Stimulated activated CD8-positive, alpha-beta memory T cell treated with anti-CD3 and anti-CD28 coated beads, Interleukin-4, amount 100 ng/mL, for 4 hours (primary cell): ENCODE data around the gene MDGA2.

Experiments used
- DNase-seq, 2 donors: peaks; one replicate each; pipeline ENCODE4 v3.0.0-alpha.2; 2020; ENCODE audit warnings: low read depth in 2 of 2, low spot score in 1 of 2

Gene MDGA2

GRCh38 chr14:47490766-47491165, 184.6 kb downstream of the MDGA2 start:
- no peak for DNase-seq

- no peak for DNase-seq
Measured at GRCh38 chr14:47490353-47490752, 185.1 kb downstream of the MDGA2 start.

GRCh38 chr14:47485421-47485820, 190.0 kb downstream of the MDGA2 start:
- no peak for DNase-seq

- DNase-seq = no peak
Measured at GRCh38 chr14:47483449-47483848, 192.0 kb downstream of the MDGA2 start.

GRCh38 chr14:47471075-47471474, 204.3 kb downstream of the MDGA2 start:
- no peak for DNase-seq

- no peak for DNase-seq
Measured at GRCh38 chr14:47466916-47467315, 208.5 kb downstream of the MDGA2 start.

DNA sequence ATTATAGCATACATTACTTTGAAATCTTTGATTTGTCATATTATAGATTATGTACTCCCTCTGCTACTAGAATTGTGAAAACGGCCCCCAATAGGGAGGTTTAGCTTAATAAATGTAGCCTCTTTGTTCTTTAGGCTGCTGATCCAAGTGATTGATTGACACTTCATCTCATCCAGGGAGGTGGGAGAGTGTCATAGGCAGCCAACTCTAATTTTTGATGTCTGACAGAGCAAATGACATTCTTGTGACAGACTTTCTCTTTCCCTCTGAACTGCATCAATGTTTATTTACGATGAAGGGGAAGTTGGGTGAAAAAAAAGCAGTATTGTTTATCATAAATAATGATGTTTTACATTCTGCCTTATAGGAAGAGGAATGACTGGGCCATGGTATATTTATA, 221.4 kb downstream of the MDGA2 start:
- no peak for DNase-seq

GRCh38 chr14:47447076-47447475, 228.3 kb downstream of the MDGA2 start:
- DNase-seq = no peak

- DNase-seq = no peak
Measured at GRCh38 chr14:47442211-47442610, 233.2 kb downstream of the MDGA2 start.

GRCh38 chr14:47439953-47440352, 235.5 kb downstream of the MDGA2 start:
- DNase-seq = no peak

GRCh38 chr14:47438650-47439140, 236.7 kb downstream of the MDGA2 start:
- no peak for DNase-seq

GRCh38 chr14:47435331-47435965, 240.0 kb downstream of the MDGA2 start:
- no peak for DNase-seq

DNA sequence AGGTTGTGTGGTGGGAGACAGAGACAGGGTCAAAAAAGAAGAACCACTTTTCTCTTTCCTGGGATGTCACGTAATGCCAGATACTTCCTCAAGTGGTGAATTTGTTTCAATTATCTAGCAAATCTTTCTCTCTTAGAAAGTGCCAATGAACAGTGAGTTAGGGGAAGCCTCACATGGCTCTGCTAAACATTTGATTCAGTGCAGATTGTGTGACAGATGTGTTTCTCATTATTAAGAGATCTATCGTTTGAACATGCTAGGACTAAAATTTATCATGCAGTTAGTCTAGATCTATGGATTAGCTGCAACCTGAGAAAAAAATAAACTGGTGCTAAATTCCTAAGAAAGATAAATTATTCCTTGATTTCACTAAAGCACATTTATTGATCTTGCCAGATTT, 247.8 kb downstream of the MDGA2 start:
- DNase-seq = no peak

DNA sequence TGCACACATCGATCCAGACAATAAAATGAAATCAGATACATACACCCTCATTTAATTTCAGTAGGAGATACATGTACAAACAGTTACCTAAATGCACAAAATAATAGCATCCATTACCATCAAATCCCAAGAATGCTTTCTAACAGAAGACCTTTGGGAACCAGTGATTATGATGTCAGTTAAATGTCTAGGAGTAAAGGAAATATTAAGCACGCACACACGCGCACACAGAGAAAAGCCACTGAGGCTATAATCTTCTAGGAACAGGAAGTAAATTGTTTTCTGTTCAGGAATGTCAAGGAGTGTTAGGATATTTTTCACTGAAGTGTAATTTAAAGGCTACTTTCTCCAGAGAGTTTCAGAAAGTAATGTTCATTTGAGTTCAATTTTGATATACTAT, 250.1 kb downstream of the MDGA2 start:
- no peak for DNase-seq

DNA sequence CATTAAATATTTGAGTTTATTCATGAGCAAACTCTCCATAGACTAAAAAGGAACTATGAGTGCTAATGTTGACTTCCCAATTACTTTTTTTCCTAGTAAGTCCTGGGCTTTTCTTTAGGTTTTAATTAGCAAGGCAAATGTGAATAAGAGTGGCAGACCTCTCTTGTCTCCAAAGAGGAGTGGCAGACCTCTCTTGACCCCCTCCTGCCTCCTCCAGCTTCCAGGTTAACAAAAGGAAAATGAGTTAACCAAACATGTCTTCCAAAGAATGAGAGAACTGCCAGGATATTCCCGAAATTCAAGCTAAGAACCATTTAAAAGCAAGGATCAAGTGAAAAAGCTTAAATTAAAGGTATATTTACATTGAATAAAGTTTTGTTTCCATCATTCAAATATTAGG, 253.2 kb downstream of the MDGA2 start:
- DNase-seq = no peak

DNA sequence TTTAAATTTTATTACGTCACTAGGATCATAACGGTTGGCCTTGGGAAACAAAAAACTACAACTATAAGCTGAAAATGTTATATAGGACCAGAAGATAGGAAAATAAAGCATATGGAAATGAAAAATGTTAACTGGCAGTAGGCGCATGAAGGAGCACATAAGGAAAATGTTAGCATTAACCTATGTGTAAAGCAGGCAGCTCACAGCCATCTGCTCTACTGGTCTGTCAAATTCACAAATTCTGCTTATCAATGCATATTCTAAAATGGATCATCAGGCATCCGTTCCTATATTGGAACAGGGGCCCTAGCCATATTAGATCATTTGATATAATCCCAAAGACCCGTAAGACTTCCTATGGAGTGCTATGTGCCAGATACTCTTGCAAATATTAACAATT, 263.9 kb downstream of the MDGA2 start:
- DNase-seq = no peak

DNA sequence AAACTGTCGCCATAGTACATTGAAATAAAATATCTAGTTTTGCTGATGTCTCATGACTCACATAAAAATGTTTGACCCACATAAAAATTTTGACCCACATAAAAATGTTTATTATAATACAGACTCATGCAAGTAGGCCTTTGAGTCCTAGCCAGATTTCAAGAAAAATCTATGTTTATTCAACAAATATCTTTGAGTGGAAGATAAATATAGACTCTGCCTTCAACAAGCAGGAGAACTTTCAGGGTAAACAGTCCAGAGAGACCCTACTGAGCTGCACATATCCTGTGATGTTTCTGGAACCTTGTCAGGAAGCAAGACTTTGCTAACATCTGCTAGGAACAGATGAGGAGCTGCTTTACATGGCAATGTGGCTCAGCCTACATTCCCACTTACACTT, 283.1 kb downstream of the MDGA2 start:
- no peak for DNase-seq

DNA sequence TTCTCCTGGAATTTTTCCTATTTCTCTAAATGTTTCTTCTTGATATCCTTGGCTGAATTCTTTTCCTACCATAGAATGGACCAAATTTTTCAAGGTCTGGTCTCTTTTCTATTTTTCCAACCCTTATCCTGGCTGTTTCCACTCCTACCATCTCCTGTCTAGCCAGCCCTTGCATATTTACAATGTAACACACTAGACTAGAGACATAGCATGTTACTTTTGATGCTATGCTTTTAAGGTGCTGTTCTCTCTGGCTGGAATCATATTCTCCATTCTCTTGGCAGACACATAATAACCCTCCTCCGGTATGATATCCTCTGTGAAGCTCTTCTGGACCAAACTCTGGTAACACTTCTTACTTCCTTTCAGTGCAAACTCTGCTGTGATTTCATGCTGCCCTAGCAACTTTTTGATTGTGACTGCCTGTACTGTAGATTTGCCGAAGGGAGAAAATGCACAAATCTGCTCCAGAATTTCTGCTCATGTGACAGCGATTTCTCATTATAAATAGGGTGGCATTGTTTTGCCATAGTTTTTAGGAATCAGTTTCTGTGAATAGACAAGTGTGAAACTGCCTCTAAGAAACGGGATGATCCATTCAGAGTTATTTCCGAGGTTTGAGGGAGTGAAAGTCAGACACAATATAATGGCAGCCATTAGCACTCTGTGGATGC, 284.4 kb downstream of the MDGA2 start:
- DNase-seq = no peak

- no peak for DNase-seq
Measured at GRCh38 chr14:47389535-47389934, 285.9 kb downstream of the MDGA2 start.

- DNase-seq = no peak
Measured at GRCh38 chr14:47366006-47366405, 309.4 kb downstream of the MDGA2 start.

GRCh38 chr14:47365233-47365632, 310.2 kb downstream of the MDGA2 start:
- DNase-seq = no peak

- no peak for DNase-seq
Measured at GRCh38 chr14:47353186-47353585, 322.2 kb downstream of the MDGA2 start.

- DNase-seq = no peak
Measured at GRCh38 chr14:47346849-47347248, 328.6 kb downstream of the MDGA2 start.
